Karpas-422 (cell line): ENCODE data around the gene NF2. TPM values are rescaled to one million over a fixed set of nuclear protein-coding genes. Genes with fewer than 3 reads are reported as not detected.

Experiments
- DNase-seq: peaks from one replicate; pipeline ENCODE4 v3.0.0-alpha.2; 2015
- H2AFZ ChIP-seq: fragments of 200-600 bp; sonication (generic); 2 replicates; pipeline ENCODE4 v1.6.1; 2014; ENCODE audit warnings: antibody characterized with exemption, low read length, mixed read lengths
- H3K27ac ChIP-seq: fragments of 200-600 bp; sonication (generic); 2 replicates; pipeline ENCODE4 v1.5.1; 2014; ENCODE audit warnings: mild to moderate bottlenecking, low read length, moderate library complexity
- H3K27me3 ChIP-seq: fragments of 200-600 bp; sonication (generic); 2 replicates; pipeline ENCODE4 v1.6.1; 2014; ENCODE audit warnings: low read length, mixed read lengths
- H3K36me3 ChIP-seq: fragments of 200-600 bp; sonication (generic); 2 replicates; pipeline ENCODE4 v1.6.1; 2014; ENCODE audit warnings: low read length, mixed read lengths; ENCODE audit not compliant: insufficient read depth
- H3K4me1 ChIP-seq: fragments of 200-600 bp; sonication (generic); 2 replicates; pipeline ENCODE4 v1.6.1; 2014; ENCODE audit warnings: mild to moderate bottlenecking, low read length, mixed read lengths
- H3K4me2 ChIP-seq: fragments of 200-600 bp; sonication (generic); 2 replicates; pipeline ENCODE4 v1.6.1; 2014; ENCODE audit warnings: low read length, low read depth, mild to moderate bottlenecking; ENCODE audit not compliant: poor library complexity, severe bottlenecking
- H3K4me3 ChIP-seq: fragments of 200-600 bp; sonication (generic); 2 replicates; pipeline ENCODE4 v1.5.1; 2014; ENCODE audit warnings: mild to moderate bottlenecking, antibody characterized with exemption, low read length, mixed read lengths
- H3K79me2 ChIP-seq: fragments of 200-600 bp; sonication (generic); 2 replicates; pipeline ENCODE4 v1.6.1; 2014; ENCODE audit warnings: mild to moderate bottlenecking, low read length, mixed read lengths
- H3K9ac ChIP-seq: fragments of 200-600 bp; sonication (generic); 2 replicates; pipeline ENCODE4 v1.6.0; 2014; ENCODE audit warnings: low read length
- H3K9me2 ChIP-seq: fragments of 200-600 bp; sonication (generic), shearing (Covaris generic); replicated peaks from 2 replicates; pipeline ENCODE4 v1.6.0; 2014; ENCODE audit warnings: mild to moderate bottlenecking, low read length, moderate library complexity; ENCODE audit not compliant: insufficient read depth
- H3K9me3 ChIP-seq: fragments of 300-700, 200-600 bp; sonication (generic); 2 replicates; pipeline ENCODE4 v1.6.1; 2014; ENCODE audit warnings: low read length, mixed read lengths
- H4K20me1 ChIP-seq: fragments of 200-600 bp; sonication (generic); 2 replicates; pipeline ENCODE4 v1.6.1; 2014; ENCODE audit warnings: mild to moderate bottlenecking, antibody characterized with exemption, low read length, low read depth; ENCODE audit not compliant: insufficient read depth
- total RNA-seq: library from RNA; depleted of rRNA; stranded (reverse); fragments of >200 nt; shearing (Covaris generic); gene quantifications from 2 replicates; pipeline ENCODE4 v1.2.3, GENCODE V29; 2014; ENCODE audit warnings: low replicate concordance

The NF2 gene
- total RNA-seq, 1 experiment from 2014 or later = 19.0 TPM

DNA sequence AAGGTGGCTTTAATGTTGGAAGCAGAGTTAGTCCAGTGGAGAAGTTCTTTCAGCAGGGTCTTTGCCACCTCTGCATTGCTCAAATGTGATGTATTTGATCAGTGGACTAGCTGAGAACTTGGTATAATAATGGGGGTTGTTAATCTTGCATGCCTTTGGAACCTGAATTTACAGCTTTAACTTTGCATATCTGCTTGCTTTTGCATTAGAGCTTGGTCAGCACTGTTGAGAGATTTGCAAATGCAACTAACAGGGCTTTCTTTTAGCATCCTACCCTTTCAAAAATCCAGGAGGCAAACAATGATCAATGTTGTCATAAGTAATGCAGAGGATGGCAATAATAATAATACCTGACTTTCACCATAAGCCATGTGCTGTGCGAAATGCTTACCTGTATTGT is 48.2 kb downstream of the NF2 start:
- no peaks in the 10 kb centered on the region for H3K9me3 ChIP-seq
- peak overlapping the region; percentile 15; the same call in 1 of the 2 replicates for H3K9ac ChIP-seq
- 0 out of 2 replicates have a peak overlapping the region, but pooled peaks have one; percentile 1 for H3K4me3 ChIP-seq
- peak overlapping the region; percentile 76 for H3K27ac ChIP-seq
- no peaks in the 10 kb centered on the region for H3K27me3 ChIP-seq
- peaks cover 42% of the 10 kb centered on the region for H3K4me1 ChIP-seq
- DNase-seq = peak; percentile 54
- no peaks in the 10 kb centered on the region for H3K9me2 ChIP-seq
- no peaks in the 10 kb centered on the region for H3K36me3 ChIP-seq
- no peaks in the 10 kb centered on the region for H3K79me2 ChIP-seq
- H3K4me2 ChIP-seq = peak overlapping the region; percentile 43
- H2AFZ ChIP-seq = no peak overlapping the region
- no peaks in the 10 kb centered on the region for H4K20me1 ChIP-seq

DNA sequence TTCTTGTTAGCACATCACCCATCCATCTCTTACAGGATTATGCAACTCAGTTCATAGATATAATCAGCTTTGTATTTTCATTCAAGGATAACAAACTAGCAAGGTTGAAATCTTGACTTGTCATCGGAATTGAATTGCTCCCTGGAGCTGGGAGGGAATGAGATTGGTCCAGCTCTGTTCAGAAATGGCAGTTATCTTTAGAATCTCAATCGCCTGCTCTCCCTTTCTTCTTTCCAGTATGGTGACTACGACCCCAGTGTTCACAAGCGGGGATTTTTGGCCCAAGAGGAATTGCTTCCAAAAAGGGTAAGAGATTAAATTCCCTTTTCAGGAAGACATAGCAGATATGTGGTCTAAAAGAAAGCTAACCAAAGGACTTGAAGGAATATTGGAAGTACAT is 51.0 kb downstream of the NF2 start:
- Histone ChIP-seq H3K36me3 (no peaks in the 10 kb centered on the region), H3K9me3 (no peaks in the 10 kb centered on the region), H3K27ac (no peak overlapping the region), H2AFZ (no peak overlapping the region), H3K27me3 (no peaks in the 10 kb centered on the region), H3K9me2 (no peaks in the 10 kb centered on the region), H3K9ac (no peak overlapping the region), H3K4me2 (no peak overlapping the region), H3K4me3 (no peak overlapping the region), H4K20me1 (no peaks in the 10 kb centered on the region), H3K4me1 (peaks cover 44% of the 10 kb centered on the region), H3K79me2 (no peaks in the 10 kb centered on the region)
- no peak for DNase-seq

DNA sequence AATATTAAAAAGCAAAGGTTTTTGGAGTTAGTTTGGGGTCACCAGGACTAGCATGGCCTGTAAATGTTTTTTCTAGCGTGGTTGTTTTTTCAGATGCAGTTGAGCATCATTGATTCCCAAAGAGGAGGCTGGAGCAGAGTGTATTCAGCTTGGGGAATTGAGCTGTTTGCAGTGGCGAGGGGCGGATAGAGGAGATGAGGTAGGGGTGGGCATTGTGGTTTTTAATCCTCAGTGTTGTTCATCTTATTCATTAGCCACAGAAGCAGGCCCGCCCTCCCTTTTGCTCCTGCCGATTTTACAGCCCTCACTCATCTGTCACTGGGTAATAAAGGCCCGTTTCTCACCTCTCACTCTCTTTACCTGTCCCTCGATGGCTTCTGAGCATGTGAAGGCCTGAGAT is 51.4 kb downstream of the NF2 start:
- H3K9ac ChIP-seq = no peak overlapping the region
- H3K9me2 ChIP-seq = no peaks in the 10 kb centered on the region
- no peaks in the 10 kb centered on the region for H3K27me3 ChIP-seq
- no peaks in the 10 kb centered on the region for H3K9me3 ChIP-seq
- no peaks in the 10 kb centered on the region; the same call in 1 of the 2 replicates for H3K79me2 ChIP-seq
- no peak for DNase-seq
- no peaks in the 10 kb centered on the region for H4K20me1 ChIP-seq
- H3K4me1 ChIP-seq = peaks cover 45% of the 10 kb centered on the region
- no peak overlapping the region for H3K27ac ChIP-seq
- no peak overlapping the region for H2AFZ ChIP-seq
- no peaks in the 10 kb centered on the region for H3K36me3 ChIP-seq
- no peak overlapping the region for H3K4me2 ChIP-seq
- no peak overlapping the region for H3K4me3 ChIP-seq

DNA sequence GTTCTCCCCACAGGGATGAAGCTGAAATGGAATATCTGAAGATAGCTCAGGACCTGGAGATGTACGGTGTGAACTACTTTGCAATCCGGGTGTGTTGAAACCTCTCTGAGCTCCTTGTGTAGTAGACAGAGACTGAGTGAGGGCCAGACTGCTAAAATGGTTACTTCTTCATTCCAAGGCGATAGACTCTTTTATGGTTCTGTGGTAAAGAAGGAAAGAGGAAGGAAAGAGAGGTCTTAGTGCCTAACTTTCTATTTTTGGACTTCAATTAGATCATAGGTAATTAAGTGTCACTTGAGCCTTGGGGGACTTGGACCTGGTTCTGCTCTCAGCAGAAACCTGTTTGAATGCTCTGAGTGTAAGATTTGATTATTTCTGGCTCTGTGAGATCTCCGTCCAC is 54.7 kb downstream of the NF2 start:
- Histone ChIP-seq H2AFZ (no peak overlapping the region), H3K9me3 (no peaks in the 10 kb centered on the region), H3K36me3 (no peaks in the 10 kb centered on the region), H3K4me3 (no peak overlapping the region), H3K4me1 (peaks cover 20% of the 10 kb centered on the region), H3K79me2 (no peaks in the 10 kb centered on the region; the same call in 1 of the 2 replicates), H3K9ac (no peak overlapping the region), H3K27me3 (no peaks in the 10 kb centered on the region), H4K20me1 (no peaks in the 10 kb centered on the region), H3K27ac (peak overlapping the region; percentile 64), H3K9me2 (no peaks in the 10 kb centered on the region), H3K4me2 (peak overlapping the region; percentile 36)
- DNase-seq = peak; percentile 68

DNA sequence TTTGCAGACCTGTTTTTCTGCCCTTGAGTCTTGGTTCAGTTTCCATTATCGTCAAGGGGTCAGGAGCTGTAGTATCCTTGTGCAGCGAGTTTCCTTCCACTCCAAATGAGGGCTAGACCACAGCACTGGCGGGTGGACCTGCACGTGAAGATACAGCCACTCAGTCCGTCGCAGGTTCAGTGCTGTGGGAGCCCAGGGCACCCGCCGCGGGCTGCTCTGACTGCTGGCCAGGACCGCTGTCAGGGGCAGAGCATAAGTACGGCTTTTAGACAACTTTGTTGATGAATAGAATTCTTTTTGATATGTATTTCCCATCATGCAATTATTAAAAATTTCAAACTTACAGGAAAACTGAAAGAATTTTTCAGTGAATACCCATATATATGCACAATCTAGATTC is 56.6 kb downstream of the NF2 start:
- no peaks in the 10 kb centered on the region for H4K20me1 ChIP-seq
- DNase-seq = no peak
- H2AFZ ChIP-seq = no peak overlapping the region
- peaks cover 20% of the 10 kb centered on the region for H3K4me1 ChIP-seq
- H3K9me2 ChIP-seq = no peaks in the 10 kb centered on the region
- H3K79me2 ChIP-seq = no peaks in the 10 kb centered on the region; the same call in 1 of the 2 replicates
- H3K9me3 ChIP-seq = no peaks in the 10 kb centered on the region
- H3K27me3 ChIP-seq = no peaks in the 10 kb centered on the region
- no peak overlapping the region for H3K4me3 ChIP-seq
- H3K36me3 ChIP-seq = no peaks in the 10 kb centered on the region
- H3K27ac ChIP-seq = no peak overlapping the region
- H3K9ac ChIP-seq = no peak overlapping the region
- no peak overlapping the region for H3K4me2 ChIP-seq

DNA sequence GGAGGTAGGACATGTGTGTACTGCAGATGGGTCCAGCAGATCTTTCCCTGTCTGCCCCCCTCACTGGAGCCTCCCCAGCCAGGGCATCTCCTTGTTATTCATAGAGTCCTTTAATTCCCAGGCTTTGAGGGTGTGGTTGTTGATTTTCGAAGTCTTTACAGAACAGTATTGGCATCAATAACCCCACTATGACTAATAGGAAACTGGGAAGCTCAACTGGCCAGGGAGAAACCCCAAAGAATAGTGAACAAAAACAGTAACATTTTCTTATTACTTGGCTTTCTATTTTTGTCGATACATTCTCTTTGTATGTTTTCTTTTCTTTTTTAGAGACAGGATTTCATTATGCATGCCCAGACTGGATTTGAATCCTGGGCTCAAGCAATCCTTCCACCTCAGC is 57.9 kb downstream of the NF2 start:
- Histone ChIP-seq H3K36me3 (no peaks in the 10 kb centered on the region), H3K9ac (no peak overlapping the region), H3K79me2 (no peaks in the 10 kb centered on the region; the same call in 1 of the 2 replicates), H3K9me3 (no peaks in the 10 kb centered on the region), H2AFZ (no peak overlapping the region), H3K27me3 (no peaks in the 10 kb centered on the region), H3K4me1 (peaks cover 20% of the 10 kb centered on the region), H3K27ac (no peak overlapping the region), H3K4me2 (no peak overlapping the region), H3K9me2 (no peaks in the 10 kb centered on the region), H4K20me1 (no peaks in the 10 kb centered on the region), H3K4me3 (no peak overlapping the region)
- no peak for DNase-seq

DNA sequence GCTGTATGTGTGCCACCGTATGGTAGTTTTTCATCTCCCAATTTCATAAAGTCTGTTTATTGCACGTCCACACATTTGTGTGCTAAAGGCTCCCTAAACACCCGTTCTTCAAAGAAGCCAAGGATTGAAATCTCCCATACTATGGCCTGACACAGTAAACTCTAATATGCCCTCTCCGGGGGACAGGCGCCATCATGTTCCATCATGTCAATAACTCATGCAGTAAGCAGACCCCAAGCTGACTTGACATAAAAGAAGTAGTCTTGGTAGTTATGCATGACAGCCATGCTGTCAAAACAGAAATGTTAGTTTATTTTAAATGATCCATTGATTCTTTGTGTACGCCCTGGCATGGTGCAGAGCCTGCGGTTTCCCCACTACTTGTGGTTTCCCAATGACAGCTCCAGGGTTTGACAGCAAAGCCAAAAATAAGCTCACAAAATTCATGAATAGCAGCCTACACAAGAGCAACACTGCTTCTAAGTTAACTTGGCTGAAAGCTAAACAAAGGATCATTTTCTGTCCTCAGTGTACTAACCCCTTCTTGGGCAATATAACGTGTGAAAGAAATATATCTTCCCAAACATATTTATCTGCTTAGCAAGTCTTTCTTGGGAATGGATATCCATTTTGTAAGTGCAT is 59.9 kb downstream of the NF2 start:
- Histone ChIP-seq H3K9me3 (no peaks in the 10 kb centered on the region), H3K79me2 (no peaks in the 10 kb centered on the region; the same call in 1 of the 2 replicates), H3K4me1 (peaks cover 13% of the 10 kb centered on the region), H4K20me1 (no peaks in the 10 kb centered on the region), H3K4me2 (no peak overlapping the region), H3K9ac (no peak overlapping the region), H2AFZ (no peak overlapping the region), H3K27ac (no peak overlapping the region), H3K27me3 (no peaks in the 10 kb centered on the region), H3K9me2 (no peaks in the 10 kb centered on the region), H3K4me3 (no peak overlapping the region), H3K36me3 (no peaks in the 10 kb centered on the region)
- no peak for DNase-seq

DNA sequence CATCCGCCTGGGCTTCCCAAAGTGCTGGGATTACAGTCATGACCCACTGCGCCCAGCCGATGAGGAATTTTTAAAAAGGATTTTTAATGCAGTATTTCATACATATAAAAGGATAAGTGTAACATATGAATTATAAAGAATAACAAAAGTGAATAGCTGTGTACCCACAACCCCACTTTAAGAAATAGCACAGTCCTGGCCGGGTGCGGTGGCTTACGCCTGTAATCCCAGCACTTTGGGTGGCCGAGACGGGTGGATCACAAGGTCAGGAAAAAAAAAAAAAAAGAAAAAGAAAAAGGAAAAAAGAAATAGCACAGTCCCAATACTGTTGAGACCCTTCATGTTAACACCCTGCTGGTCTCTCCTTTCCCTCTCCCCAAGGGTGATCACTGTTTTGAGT is 62.1 kb downstream of the NF2 start:
- H3K9me2 ChIP-seq = no peaks in the 10 kb centered on the region
- no peaks in the 10 kb centered on the region for H3K79me2 ChIP-seq
- no peak overlapping the region for H2AFZ ChIP-seq
- H3K9me3 ChIP-seq = no peaks in the 10 kb centered on the region
- H3K36me3 ChIP-seq = no peaks in the 10 kb centered on the region
- H4K20me1 ChIP-seq = no peaks in the 10 kb centered on the region
- H3K4me3 ChIP-seq = no peak overlapping the region
- H3K4me1 ChIP-seq = no peaks in the 10 kb centered on the region
- DNase-seq = no peak
- H3K27ac ChIP-seq = no peak overlapping the region
- no peak overlapping the region for H3K4me2 ChIP-seq
- no peak overlapping the region for H3K9ac ChIP-seq
- no peaks in the 10 kb centered on the region for H3K27me3 ChIP-seq
